Natural killer cell treated with Interleukin-12 subunit alpha and Interleukin-12 subunit beta and Interleukin-15 and Interleukin-18, amount 100 ng/mL, for 72 hours (primary cell): ENCODE data around the gene KCNJ11. TPM values are rescaled to one million over a fixed set of nuclear protein-coding genes. Genes with fewer than 3 reads are reported as not detected.

Experiments used
- ATAC-seq, 2 donors: fragments of 150-1000 bp; cut with Tn5 transposase in 1 of 2; sonication (Bioruptor Pico), chemical (Tn5 transposase) in 1 of 2; 2 replicates each; pipeline ENCODE4 v1.10.0; 2021
- DNase-seq: peaks from one replicate; pipeline ENCODE4 v3.0.0; 2022; ENCODE audit warnings: low spot score
- H3K27ac Mint-ChIP-seq, 2 donors: 1 replicate in 1 of 2; 2 replicates in 1 of 2; pipeline ENCODE4 v1.8.0; 2022; ENCODE audit warnings: mixed read lengths in 2 of 2, mild to moderate bottlenecking in 1 of 2, moderate library complexity in 1 of 2
- H3K27me3 Mint-ChIP-seq, 2 donors: 1 replicate in 1 of 2; 2 replicates in 1 of 2; pipeline ENCODE4 v1.8.0; 2022; ENCODE audit warnings: mixed read lengths in 2 of 2
- H3K36me3 Mint-ChIP-seq: one replicate; pipeline ENCODE4 v1.8.0; 2022; ENCODE audit warnings: mixed read lengths
- H3K4me1 Mint-ChIP-seq, 2 donors: 1 replicate in 1 of 2; 2 replicates in 1 of 2; pipeline ENCODE4 v1.8.0; 2022; ENCODE audit warnings: low read depth in 2 of 2, mixed read lengths in 2 of 2, mild to moderate bottlenecking in 1 of 2
- H3K4me3 Mint-ChIP-seq: one replicate; pipeline ENCODE4 v1.8.0; 2022; ENCODE audit warnings: mixed read lengths
- H3K9me3 Mint-ChIP-seq: 2 replicates; pipeline ENCODE4 v1.8.0; 2022; ENCODE audit warnings: mixed read lengths
- total RNA-seq, 2 donors: library from RNA; stranded (reverse); gene quantifications; one replicate each; pipeline ENCODE4 v1.2.3, GENCODE V29; 2022

The KCNJ11 gene
- total RNA-seq, 2 donors from 2014 or later = 0.75 TPM; not detected in 1

DNA sequence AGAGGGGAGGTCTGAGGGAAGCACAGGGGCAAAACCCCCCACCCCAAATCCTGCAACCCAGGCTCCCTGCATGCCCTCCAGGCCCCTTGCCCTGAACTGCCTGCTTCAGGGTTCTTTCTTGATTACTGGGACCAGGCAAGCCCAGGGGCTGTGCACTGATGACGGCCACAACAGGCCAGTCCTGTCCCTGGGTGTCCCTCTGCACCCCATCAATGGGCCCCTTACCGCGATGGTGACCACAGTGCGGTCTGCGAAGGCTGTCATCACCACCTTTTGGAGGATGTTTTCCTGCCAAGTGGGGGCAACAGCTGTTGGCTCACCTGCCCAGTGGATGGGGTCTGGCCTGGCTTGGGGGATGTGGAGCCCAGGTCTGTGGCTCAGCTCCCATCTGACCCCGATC lies 5.0 kb upstream of the KCNJ11 start:
- no peak for ATAC-seq
- H3K27ac Mint-ChIP-seq = no peak overlapping the region
- DNase-seq = no peak
- H3K4me1 Mint-ChIP-seq = peaks cover 0 to 4% of the 10 kb centered on the region in 2 donors
- H3K27me3 Mint-ChIP-seq = no peaks in the 10 kb centered on the region
- no peaks in the 10 kb centered on the region for H3K36me3 Mint-ChIP-seq
- H3K9me3 Mint-ChIP-seq = no peaks in the 10 kb centered on the region
- H3K4me3 Mint-ChIP-seq = no peak overlapping the region

DNA sequence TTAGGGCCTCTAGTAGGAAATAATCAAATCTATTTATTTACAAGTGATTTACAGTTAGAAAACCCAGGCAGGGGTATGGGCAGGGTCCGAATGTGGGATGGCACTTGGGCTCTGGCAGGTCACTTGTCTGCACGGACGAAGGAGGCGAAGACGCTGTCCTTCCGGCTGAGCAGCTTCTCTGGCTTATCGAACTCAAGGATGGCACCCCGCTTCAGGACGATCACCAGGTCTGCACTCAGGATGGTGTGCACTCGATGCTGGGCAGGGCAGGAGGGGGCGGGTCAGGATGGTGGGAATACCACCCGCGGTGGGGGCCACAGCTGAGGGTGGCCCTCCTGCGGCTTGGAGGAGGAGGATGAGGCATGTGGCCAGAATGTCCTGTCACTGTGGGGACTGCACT lies 4.4 kb upstream of the KCNJ11 start:
- DNase-seq (no peak), ATAC-seq (no peak)
- Mint-ChIP-seq H3K9me3 (no peaks in the 10 kb centered on the region), H3K4me3 (no peak overlapping the region), H3K36me3 (no peaks in the 10 kb centered on the region), H3K27me3 (no peaks in the 10 kb centered on the region), H3K4me1 (peaks cover 0 to 4% of the 10 kb centered on the region in 2 donors), H3K27ac (no peak overlapping the region)

DNA sequence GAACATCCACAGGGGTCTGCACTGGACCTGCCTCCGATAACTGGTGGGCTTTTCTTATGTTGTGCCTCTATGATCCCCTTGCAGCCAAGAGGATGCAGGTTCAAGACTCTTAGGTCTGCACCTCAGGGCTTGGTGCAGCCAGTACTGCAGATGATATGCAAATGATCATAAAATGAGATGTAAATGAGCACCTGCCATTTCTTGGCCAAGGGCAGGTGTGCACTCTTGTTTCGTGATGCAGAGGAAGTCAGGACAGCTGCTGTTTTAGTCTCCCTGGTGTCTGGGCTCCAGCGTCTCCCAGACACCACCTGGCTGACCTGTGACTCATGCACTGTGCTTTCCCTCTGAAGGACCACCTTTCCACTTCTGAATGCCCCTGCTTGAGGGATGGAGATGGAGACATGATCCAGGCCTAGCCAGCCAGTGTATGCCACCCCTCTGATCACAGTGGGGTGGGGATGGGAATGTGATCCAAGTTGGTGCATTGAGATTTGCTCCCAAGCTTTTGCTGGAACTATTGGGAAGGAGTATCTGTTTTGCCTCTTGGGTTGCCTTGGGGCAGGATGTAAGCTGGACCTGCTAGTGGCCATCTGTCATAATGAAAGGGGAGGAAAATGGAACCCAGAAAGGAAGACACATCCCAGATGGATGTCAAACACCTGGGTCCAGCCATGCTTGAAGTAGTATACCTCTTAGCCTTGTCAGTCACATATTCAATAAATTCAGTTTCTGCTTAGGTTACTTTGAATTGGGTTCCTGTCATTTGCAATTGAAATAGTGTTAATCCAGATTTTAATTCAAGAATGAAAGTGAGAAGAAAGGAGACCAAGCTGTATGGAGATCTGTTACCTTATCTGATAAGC lies 3.3 kb upstream of the KCNJ11 start:
- Mint-ChIP-seq H3K4me1 (peaks cover 8 to 10% of the 10 kb centered on the region in 2 donors), H3K27me3 (peaks cover 4 to 5% of the 10 kb centered on the region in 2 donors), H3K27ac (peak overlapping the region in 1 of 2 donors; percentile 1), H3K9me3 (no peaks in the 10 kb centered on the region), H3K4me3 (no peak overlapping the region), H3K36me3 (no peaks in the 10 kb centered on the region)
- DNase-seq = no peak
- no peak for ATAC-seq

DNA sequence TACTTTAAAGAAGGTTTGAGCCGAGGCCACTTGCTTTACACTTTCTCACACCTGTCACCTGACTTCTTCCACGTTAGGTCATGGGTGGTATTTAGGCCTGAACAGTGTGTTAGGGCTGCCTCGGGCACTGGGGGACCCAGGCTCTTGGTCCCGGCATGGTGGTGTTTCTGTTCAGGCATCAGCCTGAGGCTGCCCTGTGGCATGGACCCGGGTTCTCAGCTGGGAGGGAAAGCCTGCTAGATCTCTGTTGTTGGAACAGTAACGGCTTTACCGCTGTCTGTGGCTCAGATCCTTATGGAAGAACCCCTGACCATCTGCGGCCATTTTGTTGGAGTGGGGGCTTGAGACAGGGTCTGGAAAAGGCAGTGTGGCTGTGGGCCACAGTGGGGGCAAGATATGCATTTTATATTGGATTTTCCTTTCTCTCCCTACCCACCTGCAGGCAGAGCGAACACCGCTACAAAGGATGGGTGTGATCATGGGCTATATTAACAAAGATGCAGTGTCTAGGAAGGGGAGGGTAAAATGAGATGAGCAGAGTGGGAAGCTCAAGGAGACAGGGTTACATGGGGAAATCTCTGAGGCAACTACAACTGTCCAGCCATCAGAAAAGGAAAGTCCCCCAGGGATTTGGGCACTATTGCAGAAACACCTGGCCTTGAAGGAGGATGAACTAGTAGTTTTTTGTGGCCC lies 1.6 kb upstream of the KCNJ11 start:
- Mint-ChIP-seq H3K4me3 (peak overlapping the region; percentile 68), H3K4me1 (peaks cover 8 to 10% of the 10 kb centered on the region in 2 donors), H3K27me3 (peaks cover 4 to 5% of the 10 kb centered on the region in 2 donors), H3K27ac (no peak overlapping the region), H3K9me3 (no peaks in the 10 kb centered on the region), H3K36me3 (no peaks in the 10 kb centered on the region)
- DNase-seq (no peak), ATAC-seq (no peak)

DNA sequence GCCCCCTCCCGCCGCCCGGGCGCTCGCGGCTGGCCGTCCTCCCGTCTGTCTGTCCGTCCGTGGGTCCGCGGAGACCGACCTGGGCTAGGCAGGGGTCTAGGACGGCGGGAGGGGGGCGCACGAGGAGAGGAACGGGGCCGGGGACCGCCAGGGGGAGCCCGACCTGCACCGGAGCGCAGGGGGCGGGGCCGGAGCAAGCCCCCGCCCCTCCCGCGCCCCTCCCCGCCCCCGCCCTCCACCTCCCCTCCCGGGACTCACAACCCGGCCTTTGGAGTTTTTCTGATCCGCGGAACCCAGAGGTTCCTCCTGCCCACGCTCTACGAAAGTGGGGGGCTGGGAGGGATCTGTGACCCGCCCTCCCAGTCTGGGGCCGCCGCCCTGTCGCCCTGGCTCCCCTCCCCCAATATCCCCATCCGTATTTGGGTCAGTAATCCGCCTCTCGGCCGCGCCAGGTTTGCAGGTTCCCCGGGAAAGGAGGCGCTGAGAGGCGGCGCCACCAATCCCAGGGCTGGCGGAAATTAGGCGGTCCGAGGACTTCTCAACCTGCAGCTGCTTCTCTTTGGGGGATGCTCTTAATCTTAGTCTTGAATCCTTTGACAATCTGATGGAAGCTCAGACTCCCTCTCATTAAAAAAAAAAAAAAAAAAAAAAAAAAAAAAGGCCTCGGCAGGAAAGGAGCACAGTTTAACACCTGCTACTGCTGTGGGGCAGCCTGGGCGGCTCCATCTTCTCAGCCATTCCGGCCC lies 925 bp upstream of the KCNJ11 start:
- peaks cover 8 to 10% of the 10 kb centered on the region in 2 donors for H3K4me1 Mint-ChIP-seq
- peak; percentile 85 to 91 for ATAC-seq
- peak; percentile 82 for DNase-seq
- no peak overlapping the region for H3K27ac Mint-ChIP-seq
- H3K4me3 Mint-ChIP-seq = peak overlapping the region; percentile 68
- no peaks in the 10 kb centered on the region for H3K9me3 Mint-ChIP-seq
- H3K27me3 Mint-ChIP-seq = peaks cover 4 to 5% of the 10 kb centered on the region in 2 donors
- H3K36me3 Mint-ChIP-seq = no peaks in the 10 kb centered on the region

DNA sequence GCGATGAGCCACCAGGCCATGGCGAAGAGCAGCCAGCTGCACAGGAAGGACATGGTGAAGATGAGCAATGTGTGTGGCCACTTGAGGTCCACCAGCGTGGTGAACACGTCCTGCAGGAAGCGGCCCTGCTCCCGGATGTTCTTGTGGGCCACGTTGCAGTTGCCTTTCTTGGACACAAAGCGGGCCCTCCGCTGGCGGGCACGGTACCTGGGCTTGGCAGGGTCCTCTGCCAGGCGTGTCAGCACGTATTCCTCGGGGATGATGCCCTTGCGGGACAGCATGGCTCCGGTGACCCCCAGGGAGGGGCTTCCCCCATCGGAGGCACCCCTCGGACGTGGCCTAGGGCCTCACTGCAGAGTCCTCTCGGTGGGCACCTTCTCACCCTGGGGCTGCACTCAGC lies 648 bp downstream of the KCNJ11 start:
- no peak for DNase-seq
- Mint-ChIP-seq H3K4me3 (peak overlapping the region; percentile 54), H3K27me3 (peaks cover 4 to 5% of the 10 kb centered on the region in 2 donors), H3K27ac (no peak overlapping the region), H3K36me3 (no peaks in the 10 kb centered on the region), H3K9me3 (no peaks in the 10 kb centered on the region), H3K4me1 (peaks cover 8 to 10% of the 10 kb centered on the region in 2 donors)
- peak in 1 of 2 donors; percentile 22 for ATAC-seq

- Mint-ChIP-seq H3K27ac (no peak overlapping the region), H3K27me3 (peaks cover 4 to 5% of the 10 kb centered on the region in 2 donors)
Measured at GRCh38 chr11:17387254-17387653, 1.2 kb downstream of the KCNJ11 start.

GRCh38 chr11:17386331-17387084 lies 2.0 kb downstream of the KCNJ11 start:
- H3K4me3 Mint-ChIP-seq = peak overlapping the region; percentile 20
- H3K27ac Mint-ChIP-seq = no peak overlapping the region
- ATAC-seq = peak in 1 of 2 donors; percentile 53
- no peaks in the 10 kb centered on the region for H3K36me3 Mint-ChIP-seq
- peaks cover 8 to 10% of the 10 kb centered on the region in 2 donors for H3K4me1 Mint-ChIP-seq
- no peaks in the 10 kb centered on the region for H3K9me3 Mint-ChIP-seq
- no peak for DNase-seq
- H3K27me3 Mint-ChIP-seq = peaks cover 4 to 5% of the 10 kb centered on the region in 2 donors

More at GRCh38 chr11:17387254-17387653, 1.2 kb downstream of the KCNJ11 start:
- DNase-seq = no peak
- Mint-ChIP-seq H3K4me3 (peak overlapping the region; percentile 54), H3K9me3 (no peaks in the 10 kb centered on the region), H3K36me3 (no peaks in the 10 kb centered on the region), H3K4me1 (peaks cover 8 to 10% of the 10 kb centered on the region in 2 donors)
- no peak for ATAC-seq

- Mint-ChIP-seq H3K4me3 (no peak overlapping the region), H3K4me1 (peaks cover 8 to 10% of the 10 kb centered on the region in 2 donors), H3K27me3 (peaks cover 4 to 5% of the 10 kb centered on the region in 2 donors), H3K9me3 (no peaks in the 10 kb centered on the region), H3K27ac (no peak overlapping the region), H3K36me3 (no peaks in the 10 kb centered on the region)
- DNase-seq (no peak), ATAC-seq (no peak)
Measured at GRCh38 chr11:17385926-17386325, 2.5 kb downstream of the KCNJ11 start.

DNA sequence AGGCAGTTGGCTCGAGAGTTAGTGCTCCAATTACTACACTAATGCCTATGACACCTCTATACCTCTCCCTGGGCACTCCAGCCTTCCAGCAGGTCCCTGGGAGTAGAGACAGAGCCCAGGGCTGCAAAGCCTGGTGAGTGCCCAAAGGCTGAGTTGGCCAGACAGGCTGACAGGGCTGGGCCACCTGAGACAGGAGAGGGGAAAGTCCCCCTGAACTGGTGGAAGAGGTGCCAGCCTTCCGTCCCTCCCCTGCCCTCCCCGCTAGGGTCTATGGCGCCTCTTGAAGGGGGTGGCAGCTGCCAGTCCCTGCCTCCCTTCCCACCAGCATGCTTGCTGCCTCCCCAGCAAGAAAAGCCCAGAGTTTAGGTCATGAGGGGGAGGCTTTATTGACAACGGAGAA lies 3.0 kb downstream of the KCNJ11 start:
- Mint-ChIP-seq H3K4me3 (no peak overlapping the region), H3K27ac (no peak overlapping the region), H3K36me3 (no peaks in the 10 kb centered on the region), H3K9me3 (no peaks in the 10 kb centered on the region), H3K27me3 (peaks cover 4 to 5% of the 10 kb centered on the region in 2 donors), H3K4me1 (peaks cover 8 to 10% of the 10 kb centered on the region in 2 donors)
- DNase-seq (no peak), ATAC-seq (no peak)

GRCh38 chr11:17384002-17384511 lies 4.4 kb downstream of the KCNJ11 start:
- Mint-ChIP-seq H3K4me3 (no peak overlapping the region), H3K9me3 (no peaks in the 10 kb centered on the region), H3K36me3 (no peaks in the 10 kb centered on the region), H3K27me3 (peaks cover 4 to 5% of the 10 kb centered on the region in 2 donors), H3K27ac (no peak overlapping the region), H3K4me1 (peaks cover 6 to 8% of the 10 kb centered on the region in 2 donors)
- no peak for DNase-seq
- ATAC-seq = peak in 1 of 2 donors; percentile 68

GRCh38 chr11:17383461-17383860 lies 5.0 kb downstream of the KCNJ11 start:
- peaks cover 4 to 5% of the 10 kb centered on the region in 2 donors for H3K27me3 Mint-ChIP-seq
- no peak overlapping the region for H3K27ac Mint-ChIP-seq

More at GRCh38 chr11:17383461-17383860, 5.0 kb downstream of the KCNJ11 start:
- H3K4me3 Mint-ChIP-seq = no peak overlapping the region
- peak in 1 of 2 donors; percentile 3 for ATAC-seq
- no peaks in the 10 kb centered on the region for H3K36me3 Mint-ChIP-seq
- peaks cover 6 to 8% of the 10 kb centered on the region in 2 donors for H3K4me1 Mint-ChIP-seq
- H3K9me3 Mint-ChIP-seq = no peaks in the 10 kb centered on the region
- DNase-seq = no peak
